ENCODE results near the gene CHN2. TPM values are rescaled to one million over a fixed set of nuclear protein-coding genes. Genes with fewer than 3 reads are reported as not detected.

Gene CHN2
- total RNA-seq, 1 experiment from 2014 or later = 2.1 TPM

DNA sequence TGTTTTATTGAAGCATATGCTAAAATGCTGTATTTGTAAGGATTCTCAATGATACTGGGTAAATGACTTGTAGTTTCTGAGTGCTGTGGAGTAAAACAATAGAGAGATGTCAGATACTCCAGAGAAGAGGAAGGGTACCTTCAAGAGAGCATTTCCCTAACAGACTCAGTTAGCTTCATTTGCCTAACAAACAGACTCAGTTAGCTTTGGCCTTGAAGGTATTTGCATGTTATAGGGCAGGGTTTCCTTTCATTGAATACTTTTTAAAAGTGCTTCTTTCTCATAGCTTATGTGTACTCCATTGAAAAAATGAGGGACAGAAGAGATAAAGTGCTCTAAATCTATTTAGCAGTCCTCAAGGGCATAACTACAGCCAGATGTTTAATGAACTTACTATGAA lies 101.8 kb downstream of the CHN2 start:
- no peak overlapping the region for H3K9ac ChIP-seq (ENCODE audit: low read length)
- no TSS peak for BruUV-seq (replicated peaks)
- DNase-seq (ENCODE audit: low read depth, low spot score) = no peak
- intact Hi-C loops (cut with micrococcal nuclease) = no loop called here
- ChIA-PET CTCF (interaction anchor here (1.2 kb wide), 1 partner anchor 182 kb away, joined by 3 read pairs; no protein-coding TSS in a partner anchor), RAD21 (ENCODE audit: low non-redundant PET in 1 of 2, low total read pairs in 2 of 2, uncharacterized antibody in 2 of 2, unreplicated experiment in 2 of 2) (no interaction called here), POLR2A (no interaction called here)
- H3K4me3 ChIP-seq (replicated peaks in 1 of 2; ENCODE audit: low read depth in 1 of 2, low read length in 2 of 2) = no peak overlapping the region
- no peaks in the 10 kb centered on the region; the same call in 1 of the 2 replicates for H3K27me3 ChIP-seq (ENCODE audit: insufficient read depth, low read length)
- H3K36me3 ChIP-seq (ENCODE audit: control insufficient read depth in 1 of 2, insufficient read depth in 2 of 2, low read length in 2 of 2) = no peaks in the 10 kb centered on the region
- H3K9me2 ChIP-seq (ENCODE audit: insufficient read depth) = no peaks in the 10 kb centered on the region
- H3K9me3 ChIP-seq (ENCODE audit: control insufficient read depth in 1 of 2, insufficient read depth in 1 of 2, low read depth in 1 of 2, low read length in 2 of 2) = no peaks in the 10 kb centered on the region
- ATAC-seq = no peak
- H2AFZ ChIP-seq (ENCODE audit: low read depth, low read length, poor library complexity, severe bottlenecking) = no peak overlapping the region
- no peaks in the 10 kb centered on the region; a peak in 1 of 4 replicates for H3K4me1 ChIP-seq (ENCODE audit: control insufficient read depth in 1 of 2, insufficient read depth in 2 of 2, low read length in 2 of 2)
- TF ChIP-seq POLR2AphosphoS5 (IDR thresholded peaks at IDR 0.05; ENCODE audit: low read depth, low read length) = no peak
- TF ChIP-seq, protein P1, sequence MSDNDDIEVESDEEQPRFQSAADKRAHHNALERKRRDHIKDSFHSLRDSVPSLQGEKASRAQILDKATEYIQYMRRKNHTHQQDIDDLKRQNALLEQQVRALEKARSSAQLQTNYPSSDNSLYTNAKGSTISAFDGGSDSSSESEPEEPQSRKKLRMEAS (IDR thresholded peaks at IDR 0.05) = no peak
- no peak for TF ChIP-seq EGR1 (IDR thresholded peaks at IDR 0.05; ENCODE audit: low read depth)
- TF ChIP-seq, protein P2, sequence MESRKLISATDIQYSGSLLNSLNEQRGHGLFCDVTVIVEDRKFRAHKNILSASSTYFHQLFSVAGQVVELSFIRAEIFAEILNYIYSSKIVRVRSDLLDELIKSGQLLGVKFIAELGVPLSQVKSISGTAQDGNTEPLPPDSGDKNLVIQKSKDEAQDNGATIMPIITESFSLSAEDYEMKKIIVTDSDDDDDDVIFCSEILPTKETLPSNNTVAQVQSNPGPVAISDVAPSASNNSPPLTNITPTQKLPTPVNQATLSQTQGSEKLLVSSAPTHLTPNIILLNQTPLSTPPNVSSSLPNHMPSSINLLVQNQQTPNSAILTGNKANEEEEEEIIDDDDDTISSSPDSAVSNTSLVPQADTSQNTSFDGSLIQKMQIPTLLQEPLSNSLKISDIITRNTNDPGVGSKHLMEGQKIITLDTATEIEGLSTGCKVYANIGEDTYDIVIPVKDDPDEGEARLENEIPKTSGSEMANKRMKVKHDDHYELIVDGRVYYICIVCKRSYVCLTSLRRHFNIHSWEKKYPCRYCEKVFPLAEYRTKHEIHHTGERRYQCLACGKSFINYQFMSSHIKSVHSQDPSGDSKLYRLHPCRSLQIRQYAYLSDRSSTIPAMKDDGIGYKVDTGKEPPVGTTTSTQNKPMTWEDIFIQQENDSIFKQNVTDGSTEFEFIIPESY (IDR thresholded peaks at IDR 0.05; ENCODE audit: extremely low read depth, insufficient replicate concordance, low read length) = no peak
- TF ChIP-seq, protein P3, sequence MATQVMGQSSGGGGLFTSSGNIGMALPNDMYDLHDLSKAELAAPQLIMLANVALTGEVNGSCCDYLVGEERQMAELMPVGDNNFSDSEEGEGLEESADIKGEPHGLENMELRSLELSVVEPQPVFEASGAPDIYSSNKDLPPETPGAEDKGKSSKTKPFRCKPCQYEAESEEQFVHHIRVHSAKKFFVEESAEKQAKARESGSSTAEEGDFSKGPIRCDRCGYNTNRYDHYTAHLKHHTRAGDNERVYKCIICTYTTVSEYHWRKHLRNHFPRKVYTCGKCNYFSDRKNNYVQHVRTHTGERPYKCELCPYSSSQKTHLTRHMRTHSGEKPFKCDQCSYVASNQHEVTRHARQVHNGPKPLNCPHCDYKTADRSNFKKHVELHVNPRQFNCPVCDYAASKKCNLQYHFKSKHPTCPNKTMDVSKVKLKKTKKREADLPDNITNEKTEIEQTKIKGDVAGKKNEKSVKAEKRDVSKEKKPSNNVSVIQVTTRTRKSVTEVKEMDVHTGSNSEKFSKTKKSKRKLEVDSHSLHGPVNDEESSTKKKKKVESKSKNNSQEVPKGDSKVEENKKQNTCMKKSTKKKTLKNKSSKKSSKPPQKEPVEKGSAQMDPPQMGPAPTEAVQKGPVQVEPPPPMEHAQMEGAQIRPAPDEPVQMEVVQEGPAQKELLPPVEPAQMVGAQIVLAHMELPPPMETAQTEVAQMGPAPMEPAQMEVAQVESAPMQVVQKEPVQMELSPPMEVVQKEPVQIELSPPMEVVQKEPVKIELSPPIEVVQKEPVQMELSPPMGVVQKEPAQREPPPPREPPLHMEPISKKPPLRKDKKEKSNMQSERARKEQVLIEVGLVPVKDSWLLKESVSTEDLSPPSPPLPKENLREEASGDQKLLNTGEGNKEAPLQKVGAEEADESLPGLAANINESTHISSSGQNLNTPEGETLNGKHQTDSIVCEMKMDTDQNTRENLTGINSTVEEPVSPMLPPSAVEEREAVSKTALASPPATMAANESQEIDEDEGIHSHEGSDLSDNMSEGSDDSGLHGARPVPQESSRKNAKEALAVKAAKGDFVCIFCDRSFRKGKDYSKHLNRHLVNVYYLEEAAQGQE (IDR thresholded peaks at IDR 0.05; ENCODE audit: low read depth) = no peak
- no peak for TF ChIP-seq TCF7L2 (IDR thresholded peaks at IDR 0.05; ENCODE audit: borderline replicate concordance, extremely low read depth, insufficient read depth, insufficient read length)
- no peak for TF ChIP-seq CBX3 (IDR thresholded peaks at IDR 0.05; ENCODE audit: low read depth)
- no peak for TF ChIP-seq EZH2phosphoT487 (IDR thresholded peaks at IDR 0.05; ENCODE audit: borderline replicate concordance)
- no peak for TF ChIP-seq SIN3A (IDR thresholded peaks at IDR 0.05; ENCODE audit: low read depth)
- no peak for TF ChIP-seq JUND (IDR thresholded peaks at IDR 0.05)
- no peak for TF ChIP-seq EZH2 (IDR thresholded peaks at IDR 0.05)
- no peak for TF ChIP-seq YY1 (IDR thresholded peaks at IDR 0.05; ENCODE audit: extremely low read depth, insufficient replicate concordance, low read depth, low read length)
- no peak overlapping the region for H3K4me2 ChIP-seq (ENCODE audit: low read length)
- no peak overlapping the region for H3K27ac ChIP-seq (ENCODE audit: low read depth, low read length)
- H3K79me2 ChIP-seq (ENCODE audit: insufficient read depth, low read length) = no peaks in the 10 kb centered on the region
- no peaks in the 10 kb centered on the region for H4K20me1 ChIP-seq (ENCODE audit: insufficient read depth)

All from HCT116 (cell line).